ENCODE measurements around the gene GLIPR2.
"Not testable (repeated sequence)": the region's sequence is repeated elsewhere in the genome, so short reads cannot be mapped to it uniquely, and the experiment has no call there.

Gene GLIPR2, protein sequence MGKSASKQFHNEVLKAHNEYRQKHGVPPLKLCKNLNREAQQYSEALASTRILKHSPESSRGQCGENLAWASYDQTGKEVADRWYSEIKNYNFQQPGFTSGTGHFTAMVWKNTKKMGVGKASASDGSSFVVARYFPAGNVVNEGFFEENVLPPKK

DNA sequence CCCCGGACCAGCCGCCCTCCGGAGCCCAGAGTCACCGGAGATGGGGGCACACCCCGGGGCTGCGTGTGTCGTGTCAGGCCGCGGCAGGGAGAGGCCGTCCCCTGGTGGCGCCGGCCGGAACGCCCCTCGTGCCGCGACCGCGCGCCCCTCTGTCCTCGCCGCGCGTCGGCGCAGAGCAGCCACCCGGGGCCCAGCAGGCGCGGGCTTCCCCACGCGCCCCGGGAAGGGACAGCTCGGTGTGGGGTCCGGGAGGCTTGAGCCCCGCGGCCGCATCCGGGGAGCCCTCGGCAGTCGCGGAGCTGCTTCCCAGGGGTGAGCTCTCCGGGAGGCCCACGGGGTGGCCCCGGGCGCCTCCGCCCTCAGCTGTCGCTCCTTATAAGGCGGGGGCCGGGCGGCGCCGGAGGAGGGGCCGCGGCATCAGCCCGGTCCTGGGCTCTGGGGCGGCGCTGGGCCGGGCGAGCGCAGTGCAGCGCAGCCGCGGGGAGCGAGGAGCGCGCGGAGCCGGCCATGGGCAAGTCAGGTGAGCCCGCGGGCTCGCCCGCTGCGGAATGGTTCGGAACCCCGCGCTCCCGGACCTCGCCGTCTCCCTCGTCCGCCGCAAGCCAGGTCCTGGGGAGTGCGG lies at the start of gene GLIPR2:
TSS of gene GLIPR2 (plus strand) at position 462 of the 622 bp plus-strand sequence. CDS start at position 508, 46 bp downstream.
- DNase-seq (ENCODE audit: low spot score) (peak; percentile 31), FAIRE-seq (no peak)

DNA sequence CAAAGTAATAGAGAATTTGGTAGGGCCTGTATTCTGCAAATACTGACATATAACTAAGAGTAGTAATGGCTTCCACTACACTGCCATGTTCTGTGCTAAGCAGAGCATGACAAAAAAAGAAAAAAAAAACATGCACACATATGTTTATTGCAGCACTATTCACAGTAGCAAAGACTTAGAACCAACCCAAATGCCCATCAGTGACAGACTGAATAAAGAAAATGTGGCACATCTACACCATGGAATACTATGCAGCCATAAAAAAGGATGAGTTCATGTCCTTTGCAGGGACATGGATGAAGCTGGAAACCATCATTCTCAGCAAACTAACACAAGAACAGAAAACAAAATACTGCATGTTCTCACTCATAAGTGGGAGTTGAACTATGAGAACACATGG lies 49.5 kb upstream of the GLIPR2 start:
- FAIRE-seq = not testable (repeated sequence)

DNA sequence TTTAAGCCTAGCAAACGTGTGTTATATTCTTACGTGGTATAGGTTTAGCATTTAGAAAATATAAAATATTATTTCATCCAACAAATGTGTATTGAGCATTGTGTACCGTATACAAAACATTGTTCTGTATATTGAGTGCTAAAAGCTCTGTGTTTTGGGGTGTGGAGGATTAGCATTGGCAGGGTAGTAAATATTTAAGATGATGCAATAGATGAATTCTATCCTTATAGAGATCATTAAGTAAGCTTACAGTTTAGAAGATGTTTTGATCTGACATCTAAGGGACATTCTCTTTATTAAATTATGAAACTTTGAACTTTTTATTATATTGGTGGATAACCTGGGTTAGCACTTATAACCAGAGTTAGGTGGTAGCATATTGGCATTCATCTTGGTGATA lies 48.5 kb upstream of the GLIPR2 start:
- DNase-seq (ENCODE audit: low spot score) (no peak), FAIRE-seq (no peak)

More for the DNA sequence above, 49.5 kb upstream of the GLIPR2 start:
- not testable (repeated sequence) for DNase-seq (ENCODE audit: low spot score)

DNA sequence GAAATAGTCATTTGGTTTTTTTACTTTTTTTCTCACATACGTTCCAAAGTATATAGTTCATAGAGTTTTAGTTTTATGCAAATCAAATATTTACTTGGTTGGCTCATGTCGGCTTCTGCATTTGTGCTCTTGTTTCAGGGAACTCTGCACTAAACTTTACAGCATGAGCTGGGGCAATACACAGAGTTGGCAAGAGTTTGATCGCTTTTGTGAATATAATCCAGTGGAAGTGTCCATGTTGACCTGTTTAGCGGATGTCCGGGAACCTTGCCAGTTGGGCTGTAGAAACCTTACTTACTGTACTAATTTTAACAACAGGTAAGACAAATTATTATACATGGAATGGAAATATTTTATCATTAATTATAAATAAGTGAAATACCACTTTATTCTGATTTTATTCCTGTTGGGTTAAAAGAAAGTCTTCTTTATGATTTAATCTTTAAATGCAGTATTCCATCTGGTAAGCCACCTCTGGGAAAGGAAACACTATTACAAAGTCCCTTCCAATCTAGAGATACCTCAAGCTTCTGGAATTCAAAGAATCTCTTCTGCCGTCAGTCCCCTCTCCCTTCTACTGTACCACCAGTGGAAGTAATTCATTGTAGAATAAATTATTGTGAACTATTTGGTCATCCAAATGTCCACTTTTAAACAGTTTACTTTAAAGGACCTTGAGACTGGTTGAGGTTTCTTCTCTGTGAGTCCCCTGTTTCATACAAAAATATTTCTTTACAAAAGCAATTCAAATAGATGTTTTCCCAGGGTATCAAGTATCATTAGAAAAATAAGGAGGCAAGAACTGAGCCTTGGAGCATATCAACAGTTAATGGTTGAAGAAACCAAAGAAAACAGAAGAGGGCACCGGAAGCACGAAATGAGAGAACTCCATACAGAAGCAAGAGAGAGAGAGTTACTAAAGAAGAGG lies 45.2 kb upstream of the GLIPR2 start:
- peak; percentile 74 for DNase-seq (ENCODE audit: low spot score)
- peak; percentile 76 for FAIRE-seq

DNA sequence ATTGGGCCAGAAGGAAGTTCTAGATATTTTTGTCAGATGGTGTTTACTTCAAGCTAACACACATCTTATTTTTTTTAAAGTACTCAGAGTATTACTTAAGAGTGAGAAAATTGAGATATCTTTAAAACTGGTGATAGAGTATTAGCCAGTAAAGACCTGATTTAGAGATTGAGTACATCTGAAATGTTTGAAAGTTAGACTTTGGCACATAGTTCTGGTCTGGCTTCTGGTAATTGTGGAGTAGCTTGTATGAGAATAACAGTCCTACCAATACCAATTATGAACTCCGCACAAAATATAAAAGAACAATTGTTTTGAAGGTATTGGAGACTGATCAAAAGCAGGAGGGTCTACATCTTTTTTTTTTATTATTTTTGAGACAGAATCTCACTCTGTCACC lies 44.5 kb upstream of the GLIPR2 start:
- DNase-seq (ENCODE audit: low spot score) (no peak), FAIRE-seq (no peak)

DNA sequence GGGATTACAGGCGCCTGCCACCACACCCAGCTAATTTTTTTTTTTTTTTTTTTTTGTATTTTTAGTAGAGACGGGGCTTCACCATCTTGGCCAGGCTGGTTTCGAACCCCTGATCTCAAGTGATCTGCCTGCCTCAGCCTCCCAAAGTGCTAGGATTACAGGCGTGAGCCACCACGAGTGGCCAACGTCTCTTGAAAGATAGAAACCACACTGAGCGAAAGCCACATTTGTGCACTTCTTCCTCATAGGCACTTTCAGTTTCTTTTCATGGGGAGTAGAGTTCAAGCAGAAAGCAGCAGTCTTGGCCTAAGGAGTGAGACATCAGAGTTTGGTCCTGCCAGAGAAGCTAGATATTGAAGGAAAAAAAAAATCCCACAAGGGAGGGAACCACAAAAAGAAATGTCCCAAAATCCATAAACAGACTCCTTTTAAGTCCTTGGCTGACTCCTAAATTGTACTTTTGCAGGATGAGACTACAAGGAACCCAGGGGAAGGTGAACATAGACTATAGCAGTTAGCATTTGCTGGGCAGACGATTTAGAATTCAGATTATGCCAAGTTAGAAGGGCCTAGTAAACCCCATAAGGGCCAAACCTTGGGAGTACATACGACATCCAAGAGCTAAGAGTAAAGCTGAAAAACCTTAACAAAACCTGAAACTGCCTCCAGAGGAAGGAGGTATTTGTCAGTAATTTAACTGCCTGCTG lies 43.9 kb upstream of the GLIPR2 start:
- no peak for FAIRE-seq

DNA sequence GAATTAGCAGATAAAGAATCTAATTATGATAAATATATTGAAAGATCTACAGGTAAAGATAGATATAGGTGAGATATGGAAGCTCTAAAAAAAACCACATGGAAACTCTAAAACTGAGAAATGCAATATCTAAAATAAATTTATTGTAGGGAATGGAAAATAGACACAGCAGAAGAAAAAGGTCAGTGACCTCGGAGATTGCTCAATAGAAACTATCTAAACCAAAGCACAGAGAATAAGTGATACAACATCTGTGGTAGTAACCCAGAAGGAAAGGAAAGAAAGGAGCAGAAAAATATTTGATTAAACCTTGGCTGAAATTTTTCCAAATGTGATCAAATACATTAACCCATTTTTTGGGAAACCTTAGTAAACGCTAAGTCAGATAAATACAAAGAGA lies 43.1 kb upstream of the GLIPR2 start:
- FAIRE-seq (no peak), DNase-seq (ENCODE audit: low spot score) (no peak)

More for the DNA sequence above, 43.9 kb upstream of the GLIPR2 start:
- no peak for DNase-seq (ENCODE audit: low spot score)

DNA sequence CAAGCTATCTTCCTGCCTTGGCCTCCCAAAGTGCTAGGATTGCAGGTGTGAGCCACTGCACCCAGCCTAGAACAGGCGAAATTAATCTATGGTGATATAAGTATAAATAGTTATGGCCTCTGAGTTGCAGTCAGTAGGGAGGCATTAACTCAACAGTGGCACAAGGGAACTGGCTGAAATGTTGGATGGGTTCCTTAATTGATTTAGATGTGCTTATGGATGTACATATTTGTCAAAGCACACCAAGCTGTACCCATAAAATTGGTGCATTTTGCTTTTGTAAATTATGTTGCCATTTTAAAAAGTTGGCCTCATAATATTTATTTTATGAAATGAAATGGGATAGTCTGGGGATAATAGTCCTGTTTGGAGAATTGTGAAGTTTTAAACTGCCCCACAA lies 36.8 kb upstream of the GLIPR2 start:
- FAIRE-seq = no peak

DNA sequence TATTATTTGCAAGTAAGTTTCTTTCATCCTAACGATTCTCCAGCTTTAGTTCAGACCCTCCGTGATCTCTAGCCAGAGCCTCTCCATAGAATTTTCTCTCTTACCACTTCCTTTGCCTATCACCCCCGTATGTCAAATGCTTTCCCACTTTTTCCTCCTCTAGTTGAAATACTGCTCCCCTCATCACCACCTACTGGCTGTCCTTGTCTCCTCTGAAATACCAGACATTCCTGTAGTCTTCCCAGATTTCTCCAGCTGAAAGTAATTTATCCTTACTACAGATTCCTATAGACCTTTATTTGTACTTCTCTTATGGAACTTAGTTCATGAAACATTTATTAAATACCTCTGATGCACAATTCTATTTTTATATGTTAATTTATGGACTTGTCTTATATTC lies 36.0 kb upstream of the GLIPR2 start:
- FAIRE-seq (no peak), DNase-seq (ENCODE audit: low spot score) (peak; percentile 21)

More for the DNA sequence above, 36.8 kb upstream of the GLIPR2 start:
- DNase-seq (ENCODE audit: low spot score) = no peak

DNA sequence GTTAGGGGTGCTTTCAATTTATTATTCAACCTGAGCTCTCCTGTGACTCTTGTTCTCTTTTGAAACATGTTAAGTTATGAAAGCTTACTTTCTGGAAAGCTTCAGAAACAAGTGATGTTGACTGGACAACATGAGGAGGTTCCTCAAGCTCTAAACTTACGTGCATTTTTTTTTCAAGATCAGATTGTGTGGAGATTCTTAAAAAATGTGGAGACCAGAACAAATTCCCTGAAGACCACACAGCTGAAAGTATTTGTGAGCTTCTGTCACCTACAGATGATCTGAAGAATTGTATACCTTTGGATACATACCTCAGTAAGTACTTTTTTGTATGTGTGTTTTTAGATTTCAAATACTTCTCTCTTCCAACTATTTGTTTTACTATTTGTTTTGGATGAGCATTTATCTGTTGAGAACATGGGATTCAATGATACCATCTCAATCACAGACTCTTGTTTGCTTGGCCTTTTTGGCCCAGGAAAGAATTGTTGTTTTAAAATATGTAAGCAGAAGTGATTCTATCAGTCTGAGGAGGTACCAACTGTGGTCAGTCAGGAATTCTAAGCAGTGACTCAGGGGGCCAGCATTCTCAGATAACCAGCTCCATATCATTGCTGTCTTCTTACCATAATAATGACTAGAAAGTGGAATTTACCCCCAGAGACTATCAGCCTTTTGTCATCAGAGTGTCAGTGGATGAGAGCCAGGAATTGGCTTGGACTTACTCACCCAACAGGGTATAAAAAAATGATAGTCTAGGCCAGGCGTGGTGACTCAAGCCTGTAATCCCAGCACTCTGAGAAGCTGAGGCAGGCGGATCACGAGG lies 34.4 kb upstream of the GLIPR2 start:
- DNase-seq (ENCODE audit: low spot score) = peak; percentile 99
- peak; percentile 97 for FAIRE-seq

DNA sequence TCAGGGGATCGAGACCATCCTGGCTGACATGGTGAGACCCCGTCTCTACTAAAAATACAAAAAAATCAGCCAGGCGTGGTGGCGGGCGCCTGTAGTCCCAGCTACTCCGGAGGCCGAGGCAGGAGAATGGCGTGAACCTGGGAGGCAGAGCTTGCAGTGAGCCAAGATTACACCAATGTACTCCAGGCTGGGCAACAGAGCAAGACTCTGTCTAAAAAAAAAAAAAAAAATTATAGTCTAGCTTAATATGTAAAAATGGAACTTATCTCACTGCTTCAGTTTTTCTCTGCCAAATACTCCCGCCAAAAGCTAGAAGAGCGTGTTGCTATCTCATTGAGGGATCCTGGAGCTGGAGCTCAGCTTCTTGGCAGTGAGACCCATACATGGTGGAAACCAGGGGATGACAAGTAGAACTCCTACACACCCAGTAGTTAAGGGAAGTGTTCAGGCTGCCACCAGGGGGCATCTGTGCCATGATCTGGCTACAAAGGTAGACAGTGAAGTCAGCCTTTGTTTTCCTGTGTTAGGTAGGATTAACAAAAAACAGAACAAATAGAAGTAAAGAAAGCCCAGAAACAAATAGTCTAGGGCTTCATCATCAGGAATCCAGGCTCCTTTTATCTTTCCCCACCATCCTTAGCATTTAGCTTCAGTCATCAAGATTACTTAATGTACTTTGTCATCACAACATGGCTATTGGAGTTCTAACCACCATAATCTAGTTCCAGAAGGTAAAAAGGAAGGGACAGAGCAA lies 33.6 kb upstream of the GLIPR2 start:
- FAIRE-seq = no peak
- peak; percentile 83 for DNase-seq (ENCODE audit: low spot score)

DNA sequence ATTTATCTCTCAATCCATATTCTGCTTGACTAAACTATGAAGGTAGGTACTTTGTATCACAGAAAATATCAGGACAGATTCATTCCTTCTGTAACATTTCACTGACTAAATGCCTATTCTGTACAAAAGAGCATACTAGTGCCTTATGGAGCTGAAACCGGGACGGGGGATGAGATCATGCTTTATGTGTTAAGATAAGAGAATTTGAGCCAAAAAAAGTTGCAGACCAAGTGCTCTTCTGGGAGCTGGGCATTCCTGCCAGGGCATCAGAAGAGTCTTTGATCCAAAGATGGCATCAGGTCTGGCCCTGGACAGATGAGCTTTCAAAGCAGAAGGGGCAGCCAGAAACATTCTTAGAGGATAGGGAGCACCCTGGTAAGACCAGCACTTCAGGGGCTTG lies 27.5 kb upstream of the GLIPR2 start:
- FAIRE-seq = no peak

DNA sequence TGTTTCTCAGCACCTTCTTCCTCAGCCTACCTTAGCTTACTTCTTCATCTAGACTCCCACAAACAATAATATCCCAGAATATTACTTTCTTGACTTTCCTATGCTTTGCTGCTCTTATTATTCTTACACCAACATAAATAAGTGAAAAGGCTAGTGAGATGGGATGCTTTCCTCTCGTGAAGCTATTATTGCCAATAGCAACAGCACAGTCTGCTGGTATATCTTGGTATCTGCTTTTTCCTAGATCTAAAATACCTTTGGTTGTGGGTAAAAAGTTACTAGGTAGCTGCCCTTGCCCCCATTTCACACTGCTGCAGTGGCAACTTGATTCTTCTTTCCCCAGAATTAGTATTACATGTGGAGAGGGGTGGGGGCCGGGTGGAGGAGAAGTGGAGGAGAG lies 26.1 kb upstream of the GLIPR2 start:
- DNase-seq (ENCODE audit: low spot score) (no peak), FAIRE-seq (no peak)

More for the DNA sequence above, 27.5 kb upstream of the GLIPR2 start:
- no peak for DNase-seq (ENCODE audit: low spot score)

DNA sequence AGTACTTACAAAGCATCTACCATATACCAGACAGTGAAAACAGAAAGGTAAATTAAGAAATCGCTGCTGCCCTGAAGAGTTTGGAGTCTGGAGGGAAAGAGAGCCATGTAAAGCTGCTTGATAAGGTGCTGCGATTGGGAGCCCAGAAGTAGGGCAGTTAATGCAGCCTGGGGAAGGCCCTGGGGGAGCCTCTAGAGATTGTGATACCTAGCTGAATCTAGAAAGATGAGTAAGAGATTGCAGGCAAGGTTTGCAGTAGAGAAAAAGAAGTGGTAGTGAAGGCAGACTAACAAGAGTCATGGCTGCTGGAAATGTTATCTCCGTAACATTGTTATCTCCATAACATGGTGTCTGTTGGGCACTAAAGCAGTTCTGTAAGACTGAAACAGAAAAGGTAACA lies 24.0 kb upstream of the GLIPR2 start:
- FAIRE-seq = no peak
- DNase-seq (ENCODE audit: low spot score) = no peak

DNA sequence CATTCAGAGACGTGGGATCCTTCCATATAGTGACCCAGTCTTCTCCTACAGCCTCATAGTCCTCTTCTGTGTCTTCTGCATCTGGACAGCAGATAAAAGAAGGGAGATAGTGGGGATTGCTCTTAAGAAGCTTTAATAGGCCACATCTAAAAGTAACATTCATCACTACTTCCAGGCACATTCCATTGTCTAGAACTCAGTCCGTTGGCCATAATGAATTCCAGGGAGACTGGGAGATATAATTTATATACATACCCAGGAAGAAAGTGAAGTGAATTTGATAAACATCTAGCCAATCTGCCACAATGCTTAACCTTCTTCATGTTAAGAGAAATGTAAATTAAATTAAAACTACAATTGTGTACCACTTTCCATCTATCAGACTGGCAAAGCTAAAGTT lies 22.5 kb upstream of the GLIPR2 start:
- DNase-seq (ENCODE audit: low spot score) (no peak), FAIRE-seq (no peak)

DNA sequence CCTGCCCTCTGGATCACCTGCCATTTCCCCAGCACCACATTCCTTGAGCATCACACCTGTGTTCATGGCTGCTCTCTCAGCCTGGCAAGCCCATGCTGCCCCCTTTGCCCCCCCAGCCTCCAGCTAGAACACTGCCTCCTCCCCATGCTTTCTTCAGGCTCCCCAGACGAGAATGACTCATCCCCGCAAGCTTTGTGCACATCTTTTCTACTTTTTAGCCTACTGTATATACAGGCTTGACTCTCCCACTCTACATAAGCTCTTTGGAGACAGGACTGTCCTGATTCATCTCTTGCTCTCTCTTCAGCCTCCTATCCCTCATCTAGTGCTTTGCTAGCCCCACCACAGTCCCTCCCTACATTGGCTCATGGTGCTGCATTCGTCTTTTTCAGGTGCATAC lies 19.9 kb upstream of the GLIPR2 start:
- no peak for FAIRE-seq
- DNase-seq (ENCODE audit: low spot score) = no peak

DNA sequence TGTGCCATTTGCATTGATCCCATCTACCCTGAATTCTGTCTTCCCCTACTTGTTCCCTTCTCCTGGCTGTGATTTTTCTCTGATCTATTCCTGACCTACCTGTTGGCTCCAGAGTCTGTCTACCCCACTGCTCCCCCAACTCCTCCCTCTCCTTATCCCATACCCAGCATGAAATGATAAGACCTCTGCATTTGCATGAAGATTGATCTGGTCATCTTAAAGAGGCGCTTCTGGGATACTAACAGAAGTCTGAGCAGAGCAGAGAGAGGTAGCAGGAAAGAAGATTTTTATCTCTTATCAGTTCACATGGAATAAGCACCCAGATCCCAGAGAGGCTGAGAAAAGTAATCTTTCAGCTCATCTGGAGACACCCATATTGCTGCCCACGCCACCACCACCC lies 18.3 kb upstream of the GLIPR2 start:
- FAIRE-seq = no peak
- no peak for DNase-seq (ENCODE audit: low spot score)

DNA sequence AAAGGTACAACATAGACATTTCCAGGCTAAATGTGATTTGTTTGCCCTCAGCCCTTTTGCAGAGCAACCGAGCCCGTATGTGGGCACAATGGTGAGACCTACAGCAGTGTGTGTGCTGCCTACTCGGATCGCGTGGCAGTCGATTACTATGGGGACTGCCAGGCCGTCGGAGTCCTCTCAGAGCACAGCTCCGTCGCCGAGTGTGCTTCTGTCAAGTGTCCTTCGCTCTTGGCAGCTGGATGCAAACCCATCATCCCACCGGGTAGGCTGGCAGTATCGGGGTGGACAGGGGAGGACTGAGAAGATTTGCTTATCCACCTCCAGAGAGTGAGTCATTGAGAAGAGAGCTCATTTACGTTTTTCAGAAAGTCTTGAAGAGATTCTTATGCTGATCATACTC lies 17.8 kb upstream of the GLIPR2 start:
- no peak for DNase-seq (ENCODE audit: low spot score)
- FAIRE-seq = no peak

DNA sequence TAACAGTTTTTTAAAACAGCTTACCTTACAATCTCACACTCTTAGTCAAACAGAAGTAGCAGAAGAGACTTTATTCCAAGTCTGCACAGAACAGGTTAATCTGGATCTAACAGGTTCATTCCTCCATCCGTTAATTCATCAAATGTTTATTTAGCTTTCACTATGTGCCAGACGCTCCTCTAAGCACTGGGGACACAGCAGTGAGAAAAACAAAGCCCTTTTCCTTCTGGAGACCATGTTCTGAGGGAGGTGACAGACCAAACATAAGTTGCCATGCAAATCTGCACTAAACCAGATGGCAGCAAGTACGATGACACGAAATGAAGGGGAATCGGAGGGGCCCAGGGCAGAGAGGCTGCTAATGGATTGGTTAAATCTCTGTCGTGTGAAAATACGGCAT lies 17.1 kb upstream of the GLIPR2 start:
- FAIRE-seq = no peak

DNA sequence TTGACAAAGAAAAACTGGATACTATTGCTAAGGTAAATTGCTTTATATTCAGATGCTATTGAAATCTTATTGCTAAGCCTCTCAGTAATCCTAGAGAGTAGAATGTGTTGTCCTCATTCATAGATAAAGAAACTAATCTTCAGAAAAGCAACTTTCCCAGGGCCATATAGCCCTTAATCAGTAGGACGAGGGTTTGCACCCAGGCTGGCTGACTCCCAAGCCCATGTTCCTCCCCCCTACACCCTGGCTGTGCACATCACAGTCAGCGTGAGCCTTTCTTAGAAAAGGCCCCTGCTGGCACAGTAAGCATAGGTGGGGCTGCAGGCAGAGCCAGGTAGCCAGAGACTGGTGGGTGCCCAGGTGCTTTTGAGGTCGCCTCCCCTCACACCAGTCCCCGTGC lies 15.8 kb upstream of the GLIPR2 start:
- DNase-seq (ENCODE audit: low spot score) (no peak), FAIRE-seq (no peak)

More for the DNA sequence above, 17.1 kb upstream of the GLIPR2 start:
- no peak for DNase-seq (ENCODE audit: low spot score)
